Kidney epithelial cell (primary cell): ENCODE measurements around the gene VAV2. TPM values are rescaled to one million over a fixed set of nuclear protein-coding genes. Genes with fewer than 3 reads are reported as not detected.

Source experiments
- DNase-seq: peaks from one replicate; pipeline ENCODE4 v3.0.0-alpha.2; 2010; ENCODE audit warnings: low read depth
- H3K27me3 ChIP-seq: 2 replicates; pipeline ENCODE4 v1.6.0; 2011; ENCODE audit warnings: low read length; ENCODE audit not compliant: control insufficient read depth, insufficient read depth
- H3K36me3 ChIP-seq: 2 replicates; pipeline ENCODE4 v1.5.1; 2011; ENCODE audit warnings: low read length; ENCODE audit not compliant: control insufficient read depth, insufficient read depth
- H3K4me3 ChIP-seq: 2 replicates; pipeline ENCODE4 v1.5.1; 2011; ENCODE audit warnings: low read depth, mild to moderate bottlenecking, control low read depth, low read length
- CTCF ChIP-seq: IDR thresholded peaks from 2 replicates; pipeline ENCODE4 v1.5.1; 2011; ENCODE audit warnings: mild to moderate bottlenecking, moderate library complexity, low read length, control low read depth, inconsistent platforms; ENCODE audit not compliant: insufficient read depth, poor library complexity, severe bottlenecking
- total RNA-seq: library from RNA; depleted of rRNA; stranded (reverse); fragments of >200 nt; gene quantifications from 2 replicates; pipeline ENCODE4 v1.2.3, GENCODE V29; 2015

VAV2 gene
- total RNA-seq, 1 donor from 2014 or later: 37.8 TPM

GRCh38 chr9:133954862-133955529 lies 37.1 kb downstream of the VAV2 start:
- no peak for TF ChIP-seq CTCF
- DNase-seq: no peak
- H3K4me3 ChIP-seq: no peak overlapping the region
- H3K36me3 ChIP-seq: no peaks in the 10 kb centered on the region
- H3K27me3 ChIP-seq: no peaks in the 10 kb centered on the region

- Histone ChIP-seq H3K36me3 (no peaks in the 10 kb centered on the region), H3K27me3 (no peaks in the 10 kb centered on the region), H3K4me3 (no peak overlapping the region)
- DNase-seq: no peak
- no peak for TF ChIP-seq CTCF
Measured at GRCh38 chr9:133953976-133954709, 38.0 kb downstream of the VAV2 start.

GRCh38 chr9:133953621-133953975 lies 38.5 kb downstream of the VAV2 start:
- DNase-seq: no peak
- no peaks in the 10 kb centered on the region for H3K36me3 ChIP-seq
- no peak for TF ChIP-seq CTCF
- H3K27me3 ChIP-seq: no peaks in the 10 kb centered on the region
- no peak overlapping the region for H3K4me3 ChIP-seq

- H3K27me3 ChIP-seq: no peaks in the 10 kb centered on the region
- H3K4me3 ChIP-seq: no peak overlapping the region
- DNase-seq: no peak
- H3K36me3 ChIP-seq: no peaks in the 10 kb centered on the region
- TF ChIP-seq CTCF: no peak
Measured at GRCh38 chr9:133952598-133953550, 39.2 kb downstream of the VAV2 start.

- H3K27me3 ChIP-seq: no peaks in the 10 kb centered on the region
- no peaks in the 10 kb centered on the region for H3K36me3 ChIP-seq
- DNase-seq: no peak
- no peak for TF ChIP-seq CTCF
- no peak overlapping the region for H3K4me3 ChIP-seq
Measured at GRCh38 chr9:133951265-133951664, 40.9 kb downstream of the VAV2 start.
